GM21619 (cell line): ENCODE data around the gene FXR1.
"Not testable (repeated sequence)": the region's sequence is repeated elsewhere in the genome, so short reads cannot be mapped to it uniquely, and the experiment has no call there.

Experiments
- ATAC-seq: cut with Tn5 transposase; IDR thresholded peaks from one replicate; pipeline ENCODE4 v1.9.1; 2021; ENCODE audit not compliant: unreplicated experiment

Gene FXR1

GRCh38 chr3:181003469-181003868 is 91.0 kb downstream of the FXR1 start:
- not testable (repeated sequence) for ATAC-seq

GRCh38 chr3:181006541-181006940 is 94.1 kb downstream of the FXR1 start:
- ATAC-seq: no peak

GRCh38 chr3:181007262-181007661 is 94.8 kb downstream of the FXR1 start:
- ATAC-seq: no peak

GRCh38 chr3:181008796-181009195 is 96.3 kb downstream of the FXR1 start:
- no peak for ATAC-seq

GRCh38 chr3:181009225-181009624 is 96.8 kb downstream of the FXR1 start:
- no peak for ATAC-seq

GRCh38 chr3:181017690-181018089 is 105.2 kb downstream of the FXR1 start:
- ATAC-seq: no peak

GRCh38 chr3:181025204-181025603 is 112.7 kb downstream of the FXR1 start:
- no peak for ATAC-seq

- ATAC-seq: no peak
These were observed 118.5 kb downstream of the FXR1 start for GRCh38 chr3:181030948-181031347.
